MM.1S (cell line): ENCODE measurements around the gene RPS19BP1.
A peak's percentile ranks its signal among the peaks of the same experiment; 100 is the strongest.
"Not testable (repeated sequence)": the region's sequence is repeated elsewhere in the genome, so short reads cannot be mapped to it uniquely, and the experiment has no call there.

Experiments
- DNase-seq: peaks from one replicate; pipeline ENCODE4 v3.0.0-alpha.2; 2015
- H2AFZ ChIP-seq: fragments of 300-600 bp; sonication (generic); 2 replicates; pipeline ENCODE4 v1.6.0; 2016; ENCODE audit warnings: antibody characterized with exemption, low read length
- H3F3A ChIP-seq: fragments of 300-600 bp; sonication (generic); 2 replicates; pipeline ENCODE4 v1.6.1; 2016; ENCODE audit warnings: mild to moderate bottlenecking, antibody characterized with exemption, low read length, moderate library complexity, mixed read lengths; ENCODE audit not compliant: insufficient read depth
- H3K27ac ChIP-seq: fragments of 300-600 bp; sonication (generic); 2 replicates; pipeline ENCODE4 v1.5.1; 2016; ENCODE audit warnings: mild to moderate bottlenecking, low read length
- H3K27me3 ChIP-seq: fragments of 300-600 bp; sonication (generic); replicated peaks from 2 replicates; pipeline ENCODE4 v1.6.0; 2016; ENCODE audit warnings: low read length; ENCODE audit not compliant: insufficient read depth
- H3K36me3 ChIP-seq: fragments of 300-600 bp; sonication (generic); replicated peaks from 2 replicates; pipeline ENCODE4 v1.6.1; 2016; ENCODE audit warnings: mild to moderate bottlenecking, low read length, mixed read lengths; ENCODE audit not compliant: insufficient read depth
- H3K4me1 ChIP-seq: fragments of 300-600 bp; sonication (generic); 2 replicates; pipeline ENCODE4 v1.6.1; 2016; ENCODE audit warnings: low read length, mixed read lengths
- H3K4me2 ChIP-seq: fragments of 300-600 bp; sonication (generic); 2 replicates; pipeline ENCODE4 v1.6.0; 2016; ENCODE audit warnings: low read depth, low read length
- H3K4me3 ChIP-seq: fragments of 300-600 bp; sonication (generic); 2 replicates; pipeline ENCODE4 v1.5.1; 2016; ENCODE audit warnings: low read length, mixed read lengths
- H3K79me2 ChIP-seq: fragments of 300-600 bp; sonication (generic); 2 replicates; pipeline ENCODE4 v1.6.1; 2016; ENCODE audit warnings: mixed run types, low read length, mixed read lengths
- H3K9ac ChIP-seq: fragments of 300-600 bp; sonication (generic); 2 replicates; pipeline ENCODE4 v1.6.1; 2016; ENCODE audit warnings: low read length, mixed read lengths
- H3K9me2 ChIP-seq: fragments of 300-600 bp; sonication (generic); replicated peaks from 2 replicates; pipeline ENCODE4 v1.6.1; 2016; ENCODE audit warnings: mild to moderate bottlenecking, low read length, mixed read lengths; ENCODE audit not compliant: insufficient read depth
- H3K9me3 ChIP-seq: fragments of 300-600 bp; sonication (generic); replicated peaks from 2 replicates; pipeline ENCODE4 v1.6.1; 2016; ENCODE audit warnings: mild to moderate bottlenecking, low read length, mixed read lengths; ENCODE audit not compliant: insufficient read depth
- H4K20me1 ChIP-seq: fragments of 300-600 bp; sonication (generic); 2 replicates; pipeline ENCODE4 v1.6.1; 2016; ENCODE audit warnings: mild to moderate bottlenecking, low read length, moderate library complexity, mixed read lengths; ENCODE audit not compliant: insufficient read depth
- CTCF ChIP-seq: fragments of 300-600 bp; sonication (generic); IDR thresholded peaks from 2 replicates; pipeline ENCODE4 v1.5.1; 2016; ENCODE audit warnings: antibody characterized with exemption, low read length, mixed read lengths
- EZH2 ChIP-seq: fragments of 300-600 bp; sonication (generic); optimal IDR thresholded peaks from 2 replicates; pipeline ENCODE3; 2017; ENCODE audit warnings: low read depth, mild to moderate bottlenecking, antibody characterized with exemption, low read length, mixed read lengths
- EZH2phosphoT487 ChIP-seq: fragments of 300-600 bp; sonication (generic); IDR thresholded peaks from 2 replicates; pipeline ENCODE4 v1.6.1; 2018; ENCODE audit warnings: antibody characterized with exemption, low read length

RPS19BP1 gene

GRCh38 chr22:39522567-39523300, 9.8 kb downstream of the RPS19BP1 start:
- Histone ChIP-seq H3K4me1 (peaks cover 30% of the 10 kb centered on the region), H3F3A (peaks cover 85% of the 10 kb centered on the region), H3K27ac (no peak overlapping the region), H3K9me2 (no peaks in the 10 kb centered on the region), H3K9me3 (no peaks in the 10 kb centered on the region), H2AFZ (no peak overlapping the region), H3K27me3 (no peaks in the 10 kb centered on the region), H3K4me3 (no peak overlapping the region), H3K36me3 (peaks cover 15% of the 10 kb centered on the region), H3K79me2 (peaks cover 67% of the 10 kb centered on the region), H3K9ac (no peak overlapping the region), H4K20me1 (peaks cover 28% of the 10 kb centered on the region), H3K4me2 (peak overlapping the region; percentile 34; the same call in 1 of the 2 replicates)
- TF ChIP-seq CTCF: no peak
- no peak for TF ChIP-seq EZH2phosphoT487
- no peak for TF ChIP-seq EZH2
- no peak for DNase-seq

- Histone ChIP-seq H3K4me1 (peaks cover 24% of the 10 kb centered on the region), H3K36me3 (peaks cover 15% of the 10 kb centered on the region), H4K20me1 (peaks cover 28% of the 10 kb centered on the region), H3K9ac (peak overlapping the region; percentile 100; the same call in 1 of the 2 replicates), H3F3A (peaks cover 80% of the 10 kb centered on the region), H3K4me2 (peak overlapping the region; percentile 49; the same call in 1 of the 2 replicates), H3K79me2 (peaks cover 71% of the 10 kb centered on the region), H3K27ac (peak overlapping the region; percentile 85; the same call in 1 of the 2 replicates), H3K4me3 (peak overlapping the region; percentile 100)
- H3K9me3 ChIP-seq, H2AFZ ChIP-seq, H3K27me3 ChIP-seq, DNase-seq, H3K9me2 ChIP-seq: not testable (repeated sequence)
These were observed 10.5 kb downstream of the RPS19BP1 start for GRCh38 chr22:39522091-39522490.

GRCh38 chr22:39521106-39521885, 11.3 kb downstream of the RPS19BP1 start:
- H4K20me1 ChIP-seq: peaks cover 28% of the 10 kb centered on the region
- H3K4me3 ChIP-seq: peak overlapping the region; percentile 100
- not testable (repeated sequence) for H3K9me3 ChIP-seq, H3K27me3 ChIP-seq, H3K9me2 ChIP-seq, DNase-seq, H2AFZ ChIP-seq
- peaks cover 15% of the 10 kb centered on the region for H3K36me3 ChIP-seq
- H3K79me2 ChIP-seq: peaks cover 79% of the 10 kb centered on the region
- peak overlapping the region; percentile 49 for H3K4me2 ChIP-seq
- H3F3A ChIP-seq: peaks cover 75% of the 10 kb centered on the region
- peak overlapping the region; percentile 100 for H3K9ac ChIP-seq
- H3K4me1 ChIP-seq: peaks cover 26% of the 10 kb centered on the region
- H3K27ac ChIP-seq: peak overlapping the region; percentile 85; the same call in 1 of the 2 replicates

GRCh38 chr22:39520226-39521105, 12.1 kb downstream of the RPS19BP1 start, which contains the start of gene ATF4:
Gene ATF4, plus strand, starts transcription at chr22:39520562. Its CDS starts 884 bp downstream, at chr22:39521446.
- TF ChIP-seq EZH2: no peak
- TF ChIP-seq EZH2phosphoT487: no peak
- no peak for TF ChIP-seq CTCF
- Histone ChIP-seq H4K20me1 (peaks cover 28% of the 10 kb centered on the region), H3K9me3 (no peaks in the 10 kb centered on the region), H2AFZ (peak within 1 kb of the TSS; percentile 84), H3F3A (peaks cover 76% of the 10 kb centered on the region), H3K9ac (peak within 1 kb of the TSS; percentile 100), H3K4me3 (peak within 1 kb of the TSS; percentile 100), H3K27me3 (no peaks in the 10 kb centered on the region), H3K4me1 (peaks cover 35% of the 10 kb centered on the region), H3K4me2 (peak within 1 kb of the TSS; percentile 70), H3K9me2 (no peaks in the 10 kb centered on the region), H3K36me3 (peaks cover 15% of the 10 kb centered on the region), H3K27ac (peak within 1 kb of the TSS; percentile 85), H3K79me2 (peaks cover 80% of the 10 kb centered on the region)
- DNase-seq: peak; percentile 53
